DOHH2 (cell line): ENCODE data around the gene CDKAL1.

ENCODE experiments used
- H3F3A ChIP-seq: fragments of 200-600 bp; sonication (generic), shearing (Covaris generic); 2 replicates; pipeline ENCODE4 v1.6.0; 2016; ENCODE audit warnings: antibody characterized with exemption, mild to moderate bottlenecking; ENCODE audit not compliant: control insufficient read depth, insufficient read depth
- H3K27ac ChIP-seq: fragments of 200-600 bp; sonication (generic); 2 replicates; pipeline ENCODE4 v1.5.1; 2014; ENCODE audit warnings: low read depth, mild to moderate bottlenecking, low read length, moderate library complexity
- H3K27me3 ChIP-seq: fragments of 200-600 bp; sonication (generic); 2 replicates; pipeline ENCODE4 v1.6.1; 2014; ENCODE audit warnings: mild to moderate bottlenecking, low read length, mixed read lengths; ENCODE audit not compliant: control insufficient read depth
- H3K36me3 ChIP-seq: fragments of 200-600 bp; sonication (generic); 2 replicates; pipeline ENCODE4 v1.6.1; 2014; ENCODE audit warnings: mild to moderate bottlenecking, low read length, moderate library complexity, mixed read lengths; ENCODE audit not compliant: control insufficient read depth
- H3K4me1 ChIP-seq: fragments of 200-600 bp; sonication (generic); 2 replicates; pipeline ENCODE4 v1.6.1; 2014; ENCODE audit warnings: mild to moderate bottlenecking, low read length, mixed read lengths; ENCODE audit not compliant: control insufficient read depth
- H3K4me2 ChIP-seq: fragments of 200-600 bp; sonication (generic); 2 replicates; pipeline ENCODE4 v1.6.0; 2014; ENCODE audit warnings: mild to moderate bottlenecking, low read length, moderate library complexity
- H3K4me3 ChIP-seq: fragments of 200-600 bp; sonication (generic); 2 replicates; pipeline ENCODE4 v1.5.1; 2014; ENCODE audit warnings: mild to moderate bottlenecking, low read length, mixed read lengths
- H3K79me2 ChIP-seq: fragments of 200-600 bp; sonication (generic); 2 replicates; pipeline ENCODE4 v1.6.1; 2014; ENCODE audit warnings: mild to moderate bottlenecking, low read length, mixed read lengths; ENCODE audit not compliant: control insufficient read depth
- H3K9me2 ChIP-seq: fragments of 200-600 bp; sonication (generic); replicated peaks from 2 replicates; pipeline ENCODE4 v1.6.1; 2014; ENCODE audit warnings: mild to moderate bottlenecking, low read length, mixed read lengths; ENCODE audit not compliant: control insufficient read depth
- H3K9me3 ChIP-seq: fragments of 200-600 bp; sonication (generic); 2 replicates; pipeline ENCODE4 v1.6.1; 2014; ENCODE audit warnings: antibody characterized with exemption, low read length, mixed read lengths; ENCODE audit not compliant: control insufficient read depth, insufficient read depth
- H4K20me1 ChIP-seq: fragments of 200-600 bp; sonication (generic); 2 replicates; pipeline ENCODE4 v1.6.0; 2014; ENCODE audit warnings: low read depth, mild to moderate bottlenecking, antibody characterized with exemption, low read length, moderate library complexity; ENCODE audit not compliant: control insufficient read depth, insufficient read depth
- EZH2phosphoT487 ChIP-seq: fragments of 200-600 bp; sonication (generic); IDR thresholded peaks from 2 replicates; pipeline ENCODE4 v1.6.1; 2017; ENCODE audit warnings: borderline replicate concordance, mild to moderate bottlenecking, antibody characterized with exemption, low read length, moderate library complexity, mixed read lengths
- TF ChIP-seq, protein P1 (sequence below): fragments of 200-600 bp; sonication (generic); IDR thresholded peaks from one replicate; pipeline ENCODE4 v1.5.1; 2014; ENCODE audit warnings: antibody characterized with exemption, mild to moderate bottlenecking, low read depth, low read length; ENCODE audit not compliant: poor library complexity, severe bottlenecking

Gene CDKAL1

DNA sequence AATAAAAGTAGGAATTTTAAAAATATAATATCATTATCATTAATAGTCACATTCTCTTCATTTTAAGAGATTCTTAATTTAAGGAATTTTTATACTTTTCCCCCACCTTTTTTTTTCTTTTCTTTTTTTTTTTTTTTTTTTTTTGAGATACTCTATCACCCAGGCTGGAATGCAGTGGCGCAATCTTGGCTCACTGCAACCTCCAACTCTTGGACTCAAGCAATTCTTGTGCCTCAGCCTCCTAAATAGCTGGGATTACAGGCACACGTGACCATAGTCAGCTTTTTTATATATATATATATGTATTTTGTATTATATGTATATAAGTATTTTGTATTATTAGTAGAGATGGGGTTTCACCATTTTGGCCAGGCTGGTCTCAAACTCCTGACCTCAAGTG, 457.7 kb downstream of the CDKAL1 start:
- H3K4me1 ChIP-seq = no peaks in the 10 kb centered on the region
- H3K4me3 ChIP-seq = no peak overlapping the region
- no peaks in the 10 kb centered on the region for H3F3A ChIP-seq
- no peaks in the 10 kb centered on the region for H4K20me1 ChIP-seq
- H3K9me3 ChIP-seq = no peaks in the 10 kb centered on the region
- no peak overlapping the region for H3K27ac ChIP-seq
- H3K27me3 ChIP-seq = no peaks in the 10 kb centered on the region
- TF ChIP-seq EZH2phosphoT487 = no peak
- TF ChIP-seq, protein P1, sequence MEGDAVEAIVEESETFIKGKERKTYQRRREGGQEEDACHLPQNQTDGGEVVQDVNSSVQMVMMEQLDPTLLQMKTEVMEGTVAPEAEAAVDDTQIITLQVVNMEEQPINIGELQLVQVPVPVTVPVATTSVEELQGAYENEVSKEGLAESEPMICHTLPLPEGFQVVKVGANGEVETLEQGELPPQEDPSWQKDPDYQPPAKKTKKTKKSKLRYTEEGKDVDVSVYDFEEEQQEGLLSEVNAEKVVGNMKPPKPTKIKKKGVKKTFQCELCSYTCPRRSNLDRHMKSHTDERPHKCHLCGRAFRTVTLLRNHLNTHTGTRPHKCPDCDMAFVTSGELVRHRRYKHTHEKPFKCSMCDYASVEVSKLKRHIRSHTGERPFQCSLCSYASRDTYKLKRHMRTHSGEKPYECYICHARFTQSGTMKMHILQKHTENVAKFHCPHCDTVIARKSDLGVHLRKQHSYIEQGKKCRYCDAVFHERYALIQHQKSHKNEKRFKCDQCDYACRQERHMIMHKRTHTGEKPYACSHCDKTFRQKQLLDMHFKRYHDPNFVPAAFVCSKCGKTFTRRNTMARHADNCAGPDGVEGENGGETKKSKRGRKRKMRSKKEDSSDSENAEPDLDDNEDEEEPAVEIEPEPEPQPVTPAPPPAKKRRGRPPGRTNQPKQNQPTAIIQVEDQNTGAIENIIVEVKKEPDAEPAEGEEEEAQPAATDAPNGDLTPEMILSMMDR = no peak
- no peaks in the 10 kb centered on the region for H3K79me2 ChIP-seq
- H3K4me2 ChIP-seq = no peak overlapping the region
- H3K9me2 ChIP-seq = no peaks in the 10 kb centered on the region
- H3K36me3 ChIP-seq = no peaks in the 10 kb centered on the region

DNA sequence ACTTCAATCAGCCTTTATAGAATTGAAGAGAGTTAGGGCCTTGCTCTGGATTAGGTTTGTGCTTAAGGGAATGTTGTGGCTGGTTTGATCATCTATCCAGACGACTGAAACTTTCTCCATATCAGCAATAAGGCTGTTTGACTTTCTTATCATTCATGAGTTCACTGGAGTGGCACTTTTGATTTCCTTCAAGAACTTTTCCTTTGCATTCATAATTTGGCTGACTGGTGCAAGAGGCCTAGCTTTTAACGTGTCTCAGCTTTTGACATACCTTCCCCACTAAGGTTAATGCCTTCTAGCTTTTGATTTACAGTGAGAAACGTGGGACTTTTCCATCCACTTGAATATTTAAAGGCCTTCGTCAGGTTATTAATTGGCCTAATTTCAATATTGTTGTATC, 461.8 kb downstream of the CDKAL1 start:
- no peaks in the 10 kb centered on the region for H3K9me2 ChIP-seq
- H3K4me3 ChIP-seq = no peak overlapping the region
- no peaks in the 10 kb centered on the region for H3K79me2 ChIP-seq
- no peaks in the 10 kb centered on the region for H3F3A ChIP-seq
- no peaks in the 10 kb centered on the region for H4K20me1 ChIP-seq
- no peak for TF ChIP-seq EZH2phosphoT487
- TF ChIP-seq, protein P1 = no peak
- H3K4me2 ChIP-seq = no peak overlapping the region
- no peaks in the 10 kb centered on the region for H3K27me3 ChIP-seq
- peaks cover 6% of the 10 kb centered on the region; the same call in 1 of the 2 replicates for H3K36me3 ChIP-seq
- H3K27ac ChIP-seq = no peak overlapping the region
- H3K9me3 ChIP-seq = no peaks in the 10 kb centered on the region
- H3K4me1 ChIP-seq = no peaks in the 10 kb centered on the region

DNA sequence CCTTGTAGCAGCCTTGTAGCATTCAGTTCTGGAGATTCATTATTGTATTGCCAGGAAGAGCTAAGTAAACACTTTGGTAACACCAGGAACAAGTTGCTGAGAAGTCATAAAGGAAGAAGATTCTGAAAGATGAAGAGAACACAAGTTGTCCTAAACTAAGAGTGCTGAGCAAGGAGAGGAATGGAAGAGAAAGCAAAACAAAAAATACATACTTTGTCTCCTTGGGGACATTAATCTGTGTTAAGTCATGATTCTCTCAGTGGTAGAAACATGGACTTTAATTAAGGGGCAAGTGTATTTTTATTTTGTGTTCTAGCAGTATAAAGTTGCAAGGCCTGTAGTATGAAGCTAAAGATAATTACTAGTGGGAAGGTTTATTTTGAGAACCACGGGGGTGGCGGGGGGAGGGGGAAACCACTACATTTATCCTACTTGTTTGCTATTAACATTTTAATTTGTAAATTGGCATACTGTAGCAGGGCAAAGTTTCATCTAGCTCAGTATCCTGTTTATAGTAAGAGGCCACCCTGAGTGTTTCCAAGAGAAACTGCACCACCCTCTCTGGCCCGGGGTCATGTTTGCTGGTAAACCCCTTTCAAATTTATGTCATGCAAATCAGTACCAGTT, 463.0 kb downstream of the CDKAL1 start:
- no peak for TF ChIP-seq EZH2phosphoT487
- TF ChIP-seq, protein P1 = no peak
- no peaks in the 10 kb centered on the region for H3K27me3 ChIP-seq
- H3K4me1 ChIP-seq = no peaks in the 10 kb centered on the region
- H3K27ac ChIP-seq = no peak overlapping the region
- H3K9me3 ChIP-seq = no peaks in the 10 kb centered on the region
- peaks cover 8% of the 10 kb centered on the region; the same call in 1 of the 2 replicates for H3K36me3 ChIP-seq
- H4K20me1 ChIP-seq = no peaks in the 10 kb centered on the region
- no peaks in the 10 kb centered on the region for H3F3A ChIP-seq
- H3K9me2 ChIP-seq = no peaks in the 10 kb centered on the region
- no peaks in the 10 kb centered on the region for H3K79me2 ChIP-seq
- H3K4me2 ChIP-seq = no peak overlapping the region
- no peak overlapping the region for H3K4me3 ChIP-seq
